ENCODE measurements around the gene SPEM2. TPM values are rescaled to one million over a fixed set of nuclear protein-coding genes. Genes with fewer than 3 reads are reported as not detected.

SPEM2 gene
- total RNA-seq, 1 experiment from 2014 or later: not detected

- DNase-seq: peak; percentile 27
- no peaks in the 10 kb centered on the region for H3K9me3 ChIP-seq
- H3K27me3 ChIP-seq: no peaks in the 10 kb centered on the region
- H3K36me3 ChIP-seq: no peaks in the 10 kb centered on the region; the same call in 1 of the 2 replicates
- H3K4me3 ChIP-seq: no peak overlapping the region
Observed at GRCh38 chr17:7413346-7413985, 11.9 kb upstream of the SPEM2 start.

DNA sequence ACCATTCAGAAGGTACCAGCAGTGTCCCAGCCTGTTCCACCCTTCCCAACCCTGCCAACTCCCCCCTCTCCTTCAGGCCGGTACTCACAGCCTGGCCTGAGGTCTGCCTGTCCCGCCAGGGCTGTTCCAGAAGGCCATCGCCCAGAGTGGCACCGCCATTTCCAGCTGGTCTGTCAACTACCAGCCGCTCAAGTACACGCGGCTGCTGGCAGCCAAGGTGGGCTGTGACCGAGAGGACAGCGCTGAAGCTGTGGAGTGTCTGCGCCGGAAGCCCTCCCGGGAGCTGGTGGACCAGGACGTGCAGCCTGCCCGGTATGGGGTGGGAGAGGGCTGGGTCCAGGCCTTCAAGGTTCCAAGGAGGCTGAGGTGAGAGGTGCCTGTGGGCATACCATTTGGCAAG is 10.6 kb upstream of the SPEM2 start:
- Histone ChIP-seq H3K4me3 (no peak overlapping the region), H3K36me3 (no peaks in the 10 kb centered on the region)
- no peak for DNase-seq

GRCh38 chr17:7415784-7416183 is 9.6 kb upstream of the SPEM2 start:
- H3K36me3 ChIP-seq: no peaks in the 10 kb centered on the region
- H3K27me3 ChIP-seq: no peaks in the 10 kb centered on the region
- DNase-seq: no peak
- H3K9me3 ChIP-seq: no peaks in the 10 kb centered on the region
- H3K4me3 ChIP-seq: no peak overlapping the region

More for the DNA sequence above, 10.6 kb upstream of the SPEM2 start:
- no peaks in the 10 kb centered on the region for H3K27me3 ChIP-seq
- H3K9me3 ChIP-seq: no peaks in the 10 kb centered on the region

- no peak overlapping the region for H3K4me3 ChIP-seq
- DNase-seq: no peak
- no peaks in the 10 kb centered on the region for H3K36me3 ChIP-seq
- no peaks in the 10 kb centered on the region for H3K27me3 ChIP-seq
- H3K9me3 ChIP-seq: no peaks in the 10 kb centered on the region
Observed at GRCh38 chr17:7416323-7416722, 9.1 kb upstream of the SPEM2 start.

GRCh38 chr17:7417056-7417655 is 8.3 kb upstream of the SPEM2 start:
- no peak for DNase-seq
- H3K9me3 ChIP-seq: no peaks in the 10 kb centered on the region
- H3K4me3 ChIP-seq: no peak overlapping the region
- no peaks in the 10 kb centered on the region for H3K36me3 ChIP-seq
- no peaks in the 10 kb centered on the region for H3K27me3 ChIP-seq

GRCh38 chr17:7418472-7419152 is 6.8 kb upstream of the SPEM2 start:
- Histone ChIP-seq H3K36me3 (no peaks in the 10 kb centered on the region), H3K9me3 (no peaks in the 10 kb centered on the region), H3K27me3 (no peaks in the 10 kb centered on the region), H3K4me3 (no peak overlapping the region)
- no peak for DNase-seq

DNA sequence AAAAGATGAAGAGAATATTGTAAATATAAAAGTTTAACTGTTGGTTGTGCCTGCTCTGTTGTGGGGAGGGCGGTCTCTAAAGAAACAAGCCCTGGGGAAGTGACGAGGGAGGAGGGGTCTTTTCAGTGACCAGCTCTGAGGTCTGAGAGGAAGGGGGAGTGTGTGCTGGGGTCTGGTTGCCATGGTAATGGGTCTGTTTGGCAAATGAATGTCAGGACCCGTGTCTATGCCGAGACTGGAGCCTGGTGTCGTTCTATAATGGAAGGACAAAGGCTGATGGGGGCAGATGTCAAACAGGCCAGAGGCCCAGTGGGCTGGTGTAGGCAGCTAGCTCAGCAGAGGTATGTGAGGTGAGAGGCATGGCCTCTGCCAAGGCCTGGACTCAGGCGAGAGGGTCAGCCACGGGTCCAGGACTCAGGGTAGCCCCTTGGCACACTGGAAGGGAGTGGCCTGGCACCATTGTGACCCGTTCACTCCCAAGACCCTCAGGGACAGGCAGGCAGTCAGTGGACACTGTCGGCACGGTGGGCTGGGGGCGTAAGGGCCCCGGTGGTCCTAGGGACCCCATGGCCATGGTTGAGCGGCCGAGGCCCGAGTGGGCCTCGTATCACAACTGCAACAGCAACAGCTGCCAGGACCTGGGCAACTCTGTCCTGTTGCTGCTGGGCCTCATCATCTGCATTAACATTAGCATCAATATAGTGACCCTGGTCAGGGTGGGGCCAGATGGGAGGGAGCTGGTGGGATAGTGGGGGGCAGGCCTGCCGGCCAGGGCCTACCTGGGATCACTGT is 5.4 kb upstream of the SPEM2 start, which contains the start of gene SPEM1:
SPEM1 (plus strand) TSS at position 506 of the 792 bp plus-strand sequence; CDS start at position 567, 61 bp downstream.
- no peaks in the 10 kb centered on the region for H3K9me3 ChIP-seq
- no peak within 1 kb of the TSS for H3K4me3 ChIP-seq
- no peaks in the 10 kb centered on the region for H3K36me3 ChIP-seq
- H3K27me3 ChIP-seq: no peaks in the 10 kb centered on the region
- no peak for DNase-seq

DNA sequence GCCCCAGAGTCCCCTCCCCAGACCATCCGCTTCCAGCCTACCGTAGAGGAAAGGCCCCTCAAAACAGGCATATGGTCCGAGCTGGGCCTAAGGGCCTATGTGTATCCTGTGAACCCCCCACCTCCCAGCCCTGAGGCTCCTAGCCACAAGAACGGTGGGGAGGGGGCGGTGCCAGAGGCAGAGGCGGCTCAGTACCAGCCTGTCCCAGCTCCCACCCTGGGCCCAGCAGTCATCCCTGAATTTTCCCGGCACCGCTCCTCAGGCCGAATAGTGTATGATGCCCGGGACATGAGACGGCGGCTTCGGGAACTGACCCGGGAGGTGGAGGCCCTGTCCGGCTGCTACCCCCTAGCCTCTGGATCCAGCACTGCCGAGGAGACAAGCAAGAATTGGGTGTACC is 4.2 kb upstream of the SPEM2 start:
- Histone ChIP-seq H3K27me3 (no peaks in the 10 kb centered on the region), H3K9me3 (no peaks in the 10 kb centered on the region), H3K36me3 (no peaks in the 10 kb centered on the region), H3K4me3 (no peak overlapping the region)
- no peak for DNase-seq

DNA sequence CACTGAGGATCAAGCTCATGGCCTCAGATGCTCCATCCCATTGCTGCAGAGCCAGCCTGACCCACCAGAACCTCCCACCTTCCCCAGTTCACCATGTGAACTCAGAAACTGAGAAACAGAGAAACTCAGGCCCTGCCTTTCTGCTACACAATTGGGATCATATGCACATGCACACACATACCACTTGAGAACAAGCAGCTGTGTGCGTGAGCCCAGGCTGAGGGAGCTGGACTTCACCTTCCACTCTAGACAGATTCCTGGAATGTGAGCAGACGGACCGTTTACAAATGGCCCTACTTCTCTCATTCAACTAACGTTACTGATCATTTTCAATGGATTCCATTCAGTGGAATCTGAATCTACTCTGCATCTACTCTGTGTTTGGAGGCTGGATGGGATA is 1.7 kb upstream of the SPEM2 start:
- no peaks in the 10 kb centered on the region for H3K36me3 ChIP-seq
- no peak overlapping the region for H3K4me3 ChIP-seq
- H3K27me3 ChIP-seq: no peaks in the 10 kb centered on the region
- no peaks in the 10 kb centered on the region for H3K9me3 ChIP-seq
- no peak for DNase-seq

- no peaks in the 10 kb centered on the region for H3K27me3 ChIP-seq
- no peaks in the 10 kb centered on the region for H3K9me3 ChIP-seq
- DNase-seq: no peak
- H3K36me3 ChIP-seq: no peaks in the 10 kb centered on the region
- no peak overlapping the region for H3K4me3 ChIP-seq
Observed at GRCh38 chr17:7425756-7426155, 340 bp downstream of the SPEM2 start.

GRCh38 chr17:7426203-7426863 is 917 bp downstream of the SPEM2 start:
- H3K4me3 ChIP-seq: no peak overlapping the region
- H3K27me3 ChIP-seq: no peaks in the 10 kb centered on the region
- DNase-seq: no peak
- no peaks in the 10 kb centered on the region for H3K9me3 ChIP-seq
- H3K36me3 ChIP-seq: no peaks in the 10 kb centered on the region

DNA sequence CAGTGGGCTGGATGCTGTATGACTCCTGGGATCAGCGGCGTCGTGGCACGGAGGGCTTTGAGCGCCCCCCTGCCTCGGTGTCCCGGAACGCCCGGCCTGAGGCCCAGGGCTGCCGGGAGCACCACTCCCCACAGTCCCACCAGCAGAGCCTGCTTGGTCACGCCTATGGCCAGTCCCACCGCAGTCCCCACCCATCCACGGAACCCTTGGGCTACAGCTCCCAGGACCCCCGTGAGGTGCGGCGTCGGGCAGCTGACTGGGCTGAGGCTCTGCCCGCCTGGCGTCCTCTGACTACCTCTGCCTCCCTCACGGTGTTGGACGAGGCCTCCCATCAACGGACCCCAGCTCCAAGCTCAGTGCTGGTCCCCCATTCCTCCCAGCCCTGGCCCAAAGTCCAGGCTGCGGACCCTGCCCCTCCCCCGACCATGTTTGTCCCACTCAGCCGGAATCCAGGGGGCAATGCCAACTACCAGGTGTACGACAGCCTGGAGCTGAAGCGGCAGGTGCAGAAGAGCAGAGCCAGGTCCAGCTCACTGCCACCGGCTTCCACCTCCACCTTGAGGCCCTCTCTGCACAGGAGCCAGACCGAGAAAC is 1.6 kb downstream of the SPEM2 start:
- Histone ChIP-seq H3K36me3 (no peaks in the 10 kb centered on the region), H3K9me3 (no peaks in the 10 kb centered on the region), H3K4me3 (no peak overlapping the region), H3K27me3 (no peaks in the 10 kb centered on the region)
- no peak for DNase-seq

DNA sequence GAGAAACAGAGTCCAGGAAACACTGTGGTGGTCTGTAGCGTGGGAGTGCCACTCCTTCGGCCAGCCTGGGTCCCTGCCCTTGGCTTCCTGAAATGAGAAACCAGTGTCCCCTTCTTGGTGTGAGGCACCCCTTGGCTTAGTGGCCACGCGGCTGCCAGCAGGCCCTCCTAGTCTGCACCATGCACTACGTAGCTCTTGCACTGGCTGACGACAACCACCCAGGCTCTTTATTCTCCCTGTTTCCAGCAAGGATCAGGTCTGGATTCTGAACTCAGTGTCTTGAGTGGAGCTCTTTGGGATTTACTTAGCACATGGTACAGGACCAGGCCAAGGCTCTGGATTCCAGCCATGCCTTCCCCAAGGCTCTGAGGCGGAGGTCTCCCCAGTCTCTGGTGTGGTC is 2.1 kb downstream of the SPEM2 start:
- Histone ChIP-seq H3K36me3 (no peaks in the 10 kb centered on the region), H3K9me3 (no peaks in the 10 kb centered on the region), H3K27me3 (no peaks in the 10 kb centered on the region), H3K4me3 (no peak overlapping the region)
- DNase-seq: no peak

DNA sequence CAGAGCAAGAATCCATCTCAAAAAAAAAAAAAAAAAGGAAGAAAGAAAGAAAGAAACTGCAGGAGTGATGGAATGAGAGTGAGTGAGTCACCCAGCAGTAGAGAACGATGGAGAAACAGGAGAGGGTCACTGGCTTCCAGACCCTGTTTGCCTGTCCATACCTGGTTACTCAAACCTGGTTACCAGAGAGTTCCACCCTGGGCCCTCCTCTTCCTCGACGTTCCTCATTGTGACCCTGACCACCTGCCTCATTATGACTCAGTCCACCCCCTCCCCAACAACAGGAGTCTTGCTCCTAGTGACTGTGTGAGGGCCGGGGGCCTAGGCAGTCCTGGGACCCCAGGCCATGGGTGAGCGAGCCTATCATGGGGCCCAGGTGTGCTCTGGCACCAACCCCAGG is 3.1 kb downstream of the SPEM2 start, which contains the start of gene SPEM3:
SPEM3 (plus strand) TSS at position 301 of the 400 bp plus-strand sequence; CDS start at position 347, 46 bp downstream.
- Histone ChIP-seq H3K9me3 (no peaks in the 10 kb centered on the region), H3K4me3 (no peak within 1 kb of the TSS), H3K27me3 (no peaks in the 10 kb centered on the region), H3K36me3 (no peaks in the 10 kb centered on the region)
- DNase-seq: no peak

- DNase-seq: no peak
- no peak overlapping the region for H3K4me3 ChIP-seq
Observed at GRCh38 chr17:7429722-7430121, 4.3 kb downstream of the SPEM2 start.

GRCh38 chr17:7431231-7431630 is 5.8 kb downstream of the SPEM2 start:
- DNase-seq: no peak
- Histone ChIP-seq H3K36me3 (no peaks in the 10 kb centered on the region), H3K4me3 (no peak overlapping the region), H3K9me3 (no peaks in the 10 kb centered on the region), H3K27me3 (no peaks in the 10 kb centered on the region)

More at GRCh38 chr17:7429722-7430121, 4.3 kb downstream of the SPEM2 start:
- no peaks in the 10 kb centered on the region for H3K36me3 ChIP-seq
- H3K27me3 ChIP-seq: no peaks in the 10 kb centered on the region
- H3K9me3 ChIP-seq: no peaks in the 10 kb centered on the region

Data from MG63 (cell line).